ENCODE results near the gene GDPD2.
A peak's percentile ranks its signal among the peaks of the same experiment; 100 is the strongest.

The GDPD2 gene

DNA sequence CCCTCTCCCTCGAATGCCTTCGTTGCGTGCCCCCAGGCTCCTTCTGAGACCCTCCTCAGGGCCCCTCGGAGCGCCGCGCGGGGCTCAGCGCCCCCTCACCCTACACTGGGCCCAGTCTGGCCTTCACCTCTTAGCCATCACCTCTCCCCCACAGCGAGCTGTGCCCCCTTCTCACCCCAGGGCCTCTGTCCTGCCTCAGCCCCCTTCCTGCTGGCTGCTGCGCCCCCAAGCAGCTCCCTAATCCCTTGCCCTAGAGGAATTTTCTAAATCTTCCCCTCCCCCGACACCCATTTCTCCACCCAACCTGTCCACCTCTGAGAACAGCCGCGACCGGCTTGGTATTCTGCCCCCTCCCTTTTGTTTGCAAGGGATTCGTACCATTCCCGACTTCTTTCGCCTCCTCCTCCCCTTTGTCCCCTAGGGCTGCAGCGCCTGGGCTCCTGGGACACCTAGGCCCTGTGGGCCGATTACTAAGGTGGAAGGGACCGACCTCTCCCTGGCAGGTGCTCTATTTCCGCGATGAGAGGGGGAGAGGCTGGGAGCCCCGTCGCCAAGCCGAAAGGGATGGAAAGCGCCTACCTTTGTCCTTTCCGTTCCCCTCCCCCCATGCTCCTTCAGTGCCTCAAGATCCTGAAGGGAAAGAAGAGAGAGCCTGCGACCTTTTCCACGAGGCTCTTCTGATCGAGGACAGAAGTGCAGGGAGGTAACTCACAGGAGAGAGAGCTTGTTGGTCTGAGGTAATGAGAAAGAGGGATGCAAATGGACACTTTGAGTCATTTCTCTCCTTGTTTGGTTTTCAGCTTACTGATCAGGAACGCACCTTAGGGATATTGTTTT lies 32.5 kb downstream of the GDPD2 start:
- Histone ChIP-seq H3K27me3 (ENCODE audit: control insufficient read depth in 1 of 2, insufficient read depth in 2 of 2, low read length in 2 of 2) (peaks cover 0 to 30% of the 10 kb centered on the region in 2 donors), H3K9ac (ENCODE audit: low read length) (no peak overlapping the region), H3K36me3 (ENCODE audit: insufficient read depth, low read length) (no peaks in the 10 kb centered on the region), H3K9me3 (ENCODE audit: low read length) (no peaks in the 10 kb centered on the region), H3K4me1 (ENCODE audit: insufficient read depth, low read length) (peaks cover 16% of the 10 kb centered on the region), H3K4me3 (ENCODE audit: low read depth in 1 of 2, low read length in 2 of 2) (peak overlapping the region in 1 of 2 donors; percentile 60), H3K27ac (ENCODE audit: low read depth, low read length) (peak overlapping the region; percentile 66)

DNA sequence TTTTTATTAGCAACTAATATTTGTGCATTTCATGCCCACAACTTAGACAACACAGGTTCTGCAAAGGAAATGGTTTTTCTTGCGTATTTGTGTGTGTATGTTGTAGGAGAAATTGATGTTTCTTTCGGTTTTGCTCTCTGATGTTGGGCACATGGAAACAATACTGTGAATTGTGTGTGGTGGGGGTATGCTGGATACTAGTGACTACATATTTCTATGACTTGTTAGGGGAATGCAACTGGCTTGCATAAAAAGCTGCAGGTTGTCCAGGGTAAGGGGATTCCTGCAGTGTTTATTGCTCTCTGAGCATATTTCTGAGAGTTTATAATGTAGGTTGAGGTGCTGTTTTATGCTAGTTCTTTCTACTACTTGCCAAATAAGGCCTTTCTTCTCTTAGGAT lies 33.1 kb downstream of the GDPD2 start:
- H3K4me3 ChIP-seq (ENCODE audit: low read depth in 1 of 2, low read length in 2 of 2) = peak overlapping the region in 1 of 2 donors; percentile 60
- H3K27me3 ChIP-seq (ENCODE audit: control insufficient read depth in 1 of 2, insufficient read depth in 2 of 2, low read length in 2 of 2) = peaks cover 0 to 30% of the 10 kb centered on the region in 2 donors
- H3K4me1 ChIP-seq (ENCODE audit: insufficient read depth, low read length) = peaks cover 16% of the 10 kb centered on the region
- H3K27ac ChIP-seq (ENCODE audit: low read depth, low read length) = no peak overlapping the region
- no peak overlapping the region for H3K9ac ChIP-seq (ENCODE audit: low read length)
- no peaks in the 10 kb centered on the region for H3K9me3 ChIP-seq (ENCODE audit: low read length)
- H3K36me3 ChIP-seq (ENCODE audit: insufficient read depth, low read length) = no peaks in the 10 kb centered on the region

DNA sequence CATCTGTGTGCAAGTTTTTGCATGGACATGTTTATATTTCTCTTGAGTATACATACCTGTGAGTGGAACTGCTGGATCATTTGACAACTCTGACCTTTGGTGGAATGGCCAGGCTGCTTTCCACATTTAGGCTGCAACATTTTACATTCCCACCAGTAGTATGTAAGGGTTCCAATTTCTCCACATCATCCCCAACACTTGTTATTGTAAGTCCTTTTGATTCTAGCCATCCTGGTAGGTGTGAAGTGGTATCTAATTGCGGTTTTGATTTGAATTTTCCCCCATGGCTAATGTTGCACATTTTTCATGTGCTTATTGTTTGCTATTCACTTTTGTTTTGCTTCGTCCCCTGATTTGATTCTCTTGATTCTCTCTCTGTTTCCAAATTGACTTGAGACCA lies 37.9 kb downstream of the GDPD2 start:
- H3K4me3 ChIP-seq (ENCODE audit: low read depth in 1 of 2, low read length in 2 of 2) = no peak overlapping the region
- H3K4me1 ChIP-seq (ENCODE audit: insufficient read depth, low read length) = no peaks in the 10 kb centered on the region
- H3K27me3 ChIP-seq (ENCODE audit: control insufficient read depth in 1 of 2, insufficient read depth in 2 of 2, low read length in 2 of 2) = peaks cover 0 to 1% of the 10 kb centered on the region in 2 donors
- H3K36me3 ChIP-seq (ENCODE audit: insufficient read depth, low read length) = no peaks in the 10 kb centered on the region
- H3K27ac ChIP-seq (ENCODE audit: low read depth, low read length) = no peak overlapping the region
- H3K9me3 ChIP-seq (ENCODE audit: low read length) = no peaks in the 10 kb centered on the region
- no peak overlapping the region for H3K9ac ChIP-seq (ENCODE audit: low read length)

DNA sequence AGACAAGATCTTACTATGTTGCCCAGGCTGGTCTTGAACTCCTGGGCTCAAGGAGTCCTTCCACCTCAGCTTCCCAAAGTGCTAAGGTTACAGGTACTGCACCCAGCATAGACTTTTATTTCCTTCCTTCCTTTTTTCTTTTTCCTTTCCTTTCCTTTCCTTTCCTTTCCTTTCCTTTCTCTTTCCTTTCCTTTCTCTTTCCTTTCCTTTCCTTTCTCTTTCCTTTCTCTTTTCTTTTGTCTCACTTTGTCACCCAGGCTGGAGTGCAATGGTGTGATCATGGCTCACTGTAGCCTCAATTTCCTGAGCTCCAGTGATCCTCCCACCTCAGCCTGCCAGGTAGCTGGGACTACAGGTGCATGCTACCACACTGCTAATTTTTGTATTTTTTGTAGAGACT lies 40.9 kb downstream of the GDPD2 start:
- Histone ChIP-seq H3K9ac (ENCODE audit: low read length) (no peak overlapping the region), H3K27ac (ENCODE audit: low read depth, low read length) (no peak overlapping the region), H3K4me3 (ENCODE audit: low read depth in 1 of 2, low read length in 2 of 2) (no peak overlapping the region), H3K4me1 (ENCODE audit: insufficient read depth, low read length) (no peaks in the 10 kb centered on the region), H3K27me3 (ENCODE audit: control insufficient read depth in 1 of 2, insufficient read depth in 2 of 2, low read length in 2 of 2) (no peaks in the 10 kb centered on the region), H3K36me3 (ENCODE audit: insufficient read depth, low read length) (no peaks in the 10 kb centered on the region), H3K9me3 (ENCODE audit: low read length) (no peaks in the 10 kb centered on the region)

DNA sequence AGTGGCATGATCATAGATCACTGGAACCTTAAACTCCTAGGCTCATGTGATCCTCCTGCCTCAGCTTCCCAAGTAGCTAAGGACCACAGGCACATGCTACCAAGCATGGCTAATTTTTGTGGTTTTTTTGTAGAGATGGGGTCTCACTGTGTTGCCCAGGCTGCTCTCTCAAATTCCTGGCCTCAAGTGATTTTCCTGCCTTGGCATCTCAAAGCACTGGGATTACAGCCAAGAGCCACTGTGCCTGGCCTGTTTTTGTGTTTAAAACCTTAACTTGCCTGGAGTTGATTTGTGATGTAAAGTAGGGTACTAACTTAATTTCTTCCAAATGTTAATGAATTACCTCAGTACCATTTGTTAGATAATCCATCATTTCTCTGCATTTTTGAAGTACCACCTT lies 43.9 kb downstream of the GDPD2 start:
- Histone ChIP-seq H3K9me3 (ENCODE audit: low read length) (no peaks in the 10 kb centered on the region), H3K4me3 (ENCODE audit: low read depth in 1 of 2, low read length in 2 of 2) (no peak overlapping the region), H3K27ac (ENCODE audit: low read depth, low read length) (no peak overlapping the region), H3K4me1 (ENCODE audit: insufficient read depth, low read length) (no peaks in the 10 kb centered on the region), H3K27me3 (ENCODE audit: control insufficient read depth in 1 of 2, insufficient read depth in 2 of 2, low read length in 2 of 2) (no peaks in the 10 kb centered on the region), H3K9ac (ENCODE audit: low read length) (no peak overlapping the region), H3K36me3 (ENCODE audit: insufficient read depth, low read length) (no peaks in the 10 kb centered on the region)

DNA sequence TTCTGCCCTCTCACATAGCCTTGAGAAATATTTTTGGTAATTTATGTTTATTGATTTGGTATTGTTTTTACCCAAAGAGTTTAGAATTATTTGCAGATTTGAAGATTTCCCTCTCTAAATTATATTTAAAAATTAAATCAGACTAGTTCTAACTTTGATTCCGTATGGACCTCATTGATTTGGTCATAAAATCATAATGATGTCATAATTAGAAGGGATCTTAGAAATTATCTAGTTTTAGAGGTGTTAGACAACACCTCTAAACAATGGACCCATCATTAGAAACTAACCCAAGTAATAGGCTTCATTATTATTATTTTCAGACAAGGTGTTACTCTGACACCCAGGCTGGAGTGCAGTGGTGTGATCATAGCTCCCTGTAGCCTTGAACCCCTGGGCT lies 45.6 kb downstream of the GDPD2 start:
- no peaks in the 10 kb centered on the region for H3K27me3 ChIP-seq (ENCODE audit: control insufficient read depth in 1 of 2, insufficient read depth in 2 of 2, low read length in 2 of 2)
- H3K9ac ChIP-seq (ENCODE audit: low read length) = no peak overlapping the region
- no peaks in the 10 kb centered on the region for H3K4me1 ChIP-seq (ENCODE audit: insufficient read depth, low read length)
- H3K4me3 ChIP-seq (ENCODE audit: low read depth in 1 of 2, low read length in 2 of 2) = no peak overlapping the region
- H3K36me3 ChIP-seq (ENCODE audit: insufficient read depth, low read length) = no peaks in the 10 kb centered on the region
- H3K27ac ChIP-seq (ENCODE audit: low read depth, low read length) = no peak overlapping the region
- no peaks in the 10 kb centered on the region for H3K9me3 ChIP-seq (ENCODE audit: low read length)

DNA sequence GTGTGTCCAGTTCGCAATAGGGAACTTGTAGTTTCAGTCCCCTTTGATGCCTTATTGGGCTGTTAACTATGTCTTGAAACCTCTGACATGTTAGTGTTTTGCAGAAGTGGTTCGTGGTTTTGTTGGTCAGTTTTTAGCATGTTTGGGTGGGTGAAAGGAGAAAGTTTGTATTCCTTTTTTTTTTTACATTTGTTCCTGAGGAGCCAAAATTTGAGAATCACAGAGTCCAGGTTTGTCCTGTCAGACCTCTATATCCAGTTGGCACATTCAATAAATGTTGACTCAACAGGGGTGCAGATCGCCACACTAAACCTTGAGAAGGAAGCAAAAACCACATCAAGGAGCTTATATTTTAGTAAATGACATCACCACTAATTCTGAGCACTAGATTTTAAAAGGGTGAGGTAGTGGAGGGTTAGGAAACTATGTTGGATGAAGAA lies 47.8 kb downstream of the GDPD2 start:
- H3K4me1 ChIP-seq (ENCODE audit: insufficient read depth, low read length) = no peaks in the 10 kb centered on the region
- H3K36me3 ChIP-seq (ENCODE audit: insufficient read depth, low read length) = no peaks in the 10 kb centered on the region
- H3K27me3 ChIP-seq (ENCODE audit: control insufficient read depth in 1 of 2, insufficient read depth in 2 of 2, low read length in 2 of 2) = no peaks in the 10 kb centered on the region
- H3K4me3 ChIP-seq (ENCODE audit: low read depth in 1 of 2, low read length in 2 of 2) = no peak overlapping the region
- H3K9ac ChIP-seq (ENCODE audit: low read length) = no peak overlapping the region
- H3K27ac ChIP-seq (ENCODE audit: low read depth, low read length) = no peak overlapping the region
- no peaks in the 10 kb centered on the region for H3K9me3 ChIP-seq (ENCODE audit: low read length)

DNA sequence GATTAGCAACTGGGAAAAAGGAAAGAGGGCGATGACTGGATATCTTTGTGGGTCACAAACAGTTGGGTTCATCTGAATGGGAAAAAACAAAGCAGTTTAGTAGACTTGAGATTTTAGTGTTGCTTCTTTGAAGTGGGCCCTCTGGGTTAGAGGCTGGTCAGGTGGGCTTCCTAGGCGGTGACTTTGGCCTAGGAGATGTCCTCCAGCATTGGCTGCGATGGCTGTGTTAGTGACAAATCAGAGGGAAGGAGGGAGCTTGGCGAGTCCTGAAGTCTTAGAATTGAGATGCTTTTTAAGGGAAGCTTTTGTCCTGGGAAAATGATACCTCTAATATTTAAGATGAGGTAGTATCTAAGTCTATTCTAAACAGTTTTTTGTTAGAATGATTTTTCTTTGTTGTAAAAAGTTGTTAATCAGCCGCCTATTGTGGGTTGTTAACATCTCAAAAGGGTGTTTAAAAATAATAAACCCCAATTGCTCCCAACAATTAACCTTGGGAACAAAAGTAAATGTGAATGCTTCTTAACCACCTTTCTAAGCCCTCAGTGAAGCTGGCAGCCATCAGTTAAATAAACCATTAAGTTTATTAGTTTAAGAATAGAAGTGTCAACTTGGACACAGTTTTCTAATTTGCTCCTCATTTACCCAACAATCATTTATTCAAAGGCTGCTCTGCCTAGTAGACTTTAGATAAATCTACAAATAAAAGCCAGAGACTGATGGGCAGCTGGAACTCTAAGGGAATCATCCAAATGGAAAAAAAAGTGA lies 53.2 kb downstream of the GDPD2 start:
- Histone ChIP-seq H3K4me3 (ENCODE audit: low read depth in 1 of 2, low read length in 2 of 2) (no peak overlapping the region), H3K36me3 (ENCODE audit: insufficient read depth, low read length) (no peaks in the 10 kb centered on the region), H3K27me3 (ENCODE audit: control insufficient read depth in 1 of 2, insufficient read depth in 2 of 2, low read length in 2 of 2) (no peaks in the 10 kb centered on the region), H3K4me1 (ENCODE audit: insufficient read depth, low read length) (peaks cover 26% of the 10 kb centered on the region), H3K9me3 (ENCODE audit: low read length) (no peaks in the 10 kb centered on the region), H3K27ac (ENCODE audit: low read depth, low read length) (no peak overlapping the region), H3K9ac (ENCODE audit: low read length) (no peak overlapping the region)

DNA sequence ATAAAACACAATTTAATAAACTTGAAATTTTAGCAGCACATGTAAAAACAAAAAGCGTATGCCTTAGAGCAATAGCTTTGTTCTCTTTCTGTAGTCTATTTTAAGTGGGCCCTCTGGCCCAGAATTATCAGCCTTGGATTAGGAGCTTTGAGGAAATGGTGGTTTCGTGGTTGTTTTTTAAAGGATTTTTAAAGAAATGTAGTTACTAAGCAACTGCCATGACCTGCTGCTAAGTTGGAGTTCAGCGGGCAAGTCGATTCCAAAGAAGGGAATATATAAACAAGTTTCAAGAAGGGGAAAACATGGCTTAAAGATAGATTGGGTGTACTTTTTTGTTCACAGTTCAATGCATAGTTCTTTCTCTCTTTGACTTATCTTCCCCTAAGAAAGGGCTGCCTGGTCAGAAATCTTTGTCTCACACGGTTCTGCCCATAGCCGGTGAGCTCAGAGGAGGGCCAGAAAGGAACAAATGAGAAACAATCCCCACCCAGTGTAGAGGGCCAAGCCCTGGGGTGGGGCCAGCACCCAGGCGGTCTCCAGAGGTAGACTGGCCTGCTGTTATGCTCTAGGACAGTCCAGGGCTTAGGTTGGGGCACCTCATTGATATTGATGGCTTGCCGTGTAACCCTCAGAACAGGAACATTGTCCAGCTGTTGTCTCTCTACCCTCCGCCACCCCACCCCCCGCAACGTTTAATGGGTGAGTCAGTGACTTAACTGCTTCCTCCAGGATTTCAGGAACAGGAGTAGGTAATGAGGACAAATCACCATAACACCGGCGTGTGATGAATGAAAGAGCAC lies 54.0 kb downstream of the GDPD2 start:
- Histone ChIP-seq H3K9ac (ENCODE audit: low read length) (no peak overlapping the region), H3K9me3 (ENCODE audit: low read length) (no peaks in the 10 kb centered on the region), H3K36me3 (ENCODE audit: insufficient read depth, low read length) (no peaks in the 10 kb centered on the region), H3K27ac (ENCODE audit: low read depth, low read length) (no peak overlapping the region), H3K4me1 (ENCODE audit: insufficient read depth, low read length) (peaks cover 26% of the 10 kb centered on the region), H3K27me3 (ENCODE audit: control insufficient read depth in 1 of 2, insufficient read depth in 2 of 2, low read length in 2 of 2) (peaks cover 0 to 4% of the 10 kb centered on the region in 2 donors), H3K4me3 (ENCODE audit: low read depth in 1 of 2, low read length in 2 of 2) (no peak overlapping the region)

DNA sequence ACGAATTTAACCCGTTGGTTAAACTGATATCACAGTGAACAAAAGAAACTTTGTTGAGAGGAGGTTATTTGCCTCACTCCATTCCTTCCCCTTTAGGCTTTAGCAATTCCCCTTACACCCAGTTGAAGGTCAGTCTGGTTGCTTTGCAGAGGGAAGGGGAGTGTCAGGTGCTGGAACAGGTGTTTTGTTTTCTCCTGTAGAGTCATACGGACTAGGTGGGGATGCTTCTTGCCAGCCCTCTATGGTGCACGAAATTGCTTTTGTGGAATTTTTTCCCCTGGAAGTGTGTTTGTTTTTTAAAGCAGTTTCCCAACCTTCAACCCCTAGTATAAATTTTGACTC lies 54.6 kb downstream of the GDPD2 start:
- Histone ChIP-seq H3K4me1 (ENCODE audit: insufficient read depth, low read length) (peaks cover 26% of the 10 kb centered on the region), H3K4me3 (ENCODE audit: low read depth in 1 of 2, low read length in 2 of 2) (no peak overlapping the region), H3K36me3 (ENCODE audit: insufficient read depth, low read length) (no peaks in the 10 kb centered on the region), H3K27me3 (ENCODE audit: control insufficient read depth in 1 of 2, insufficient read depth in 2 of 2, low read length in 2 of 2) (peaks cover 0 to 4% of the 10 kb centered on the region in 2 donors), H3K27ac (ENCODE audit: low read depth, low read length) (no peak overlapping the region), H3K9me3 (ENCODE audit: low read length) (no peaks in the 10 kb centered on the region), H3K9ac (ENCODE audit: low read length) (no peak overlapping the region)

DNA sequence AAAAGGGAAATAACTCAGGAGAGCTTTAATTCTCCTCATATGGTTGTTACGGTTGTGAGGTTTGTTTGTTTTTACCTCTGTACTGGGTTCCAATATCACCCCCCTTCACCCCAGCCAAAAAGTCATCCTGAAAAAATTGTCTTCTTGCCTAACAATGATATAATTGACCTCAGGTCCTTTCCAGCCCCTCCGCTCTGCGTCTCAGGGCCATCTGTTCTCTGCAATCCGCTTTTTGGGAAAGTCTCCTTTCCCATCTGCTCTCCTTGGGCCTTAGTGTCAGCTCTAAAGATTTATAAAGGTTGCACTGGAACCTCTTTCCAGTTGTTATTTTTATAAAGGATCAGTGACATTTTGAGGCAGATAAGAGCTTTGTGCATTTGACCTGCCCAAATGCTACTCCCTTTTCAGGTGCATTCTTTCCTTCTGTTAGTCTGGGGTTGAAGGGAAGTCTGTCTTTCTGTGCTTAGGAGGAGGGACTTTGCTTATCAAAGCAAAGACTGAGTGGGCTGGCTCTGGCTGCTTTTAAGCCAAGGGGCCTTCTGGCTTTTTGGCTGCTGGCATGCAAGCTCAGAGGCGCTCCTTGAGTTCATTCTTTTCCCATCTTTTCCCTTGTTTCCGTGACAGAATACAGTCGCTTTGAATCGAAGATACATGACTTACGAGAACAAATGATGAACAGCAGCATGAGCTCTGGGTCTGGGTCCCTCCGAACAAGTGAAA lies 55.6 kb downstream of the GDPD2 start:
- Histone ChIP-seq H3K36me3 (ENCODE audit: insufficient read depth, low read length) (no peaks in the 10 kb centered on the region), H3K4me1 (ENCODE audit: insufficient read depth, low read length) (peaks cover 26% of the 10 kb centered on the region), H3K9me3 (ENCODE audit: low read length) (no peaks in the 10 kb centered on the region), H3K4me3 (ENCODE audit: low read depth in 1 of 2, low read length in 2 of 2) (no peak overlapping the region), H3K27ac (ENCODE audit: low read depth, low read length) (no peak overlapping the region), H3K27me3 (ENCODE audit: control insufficient read depth in 1 of 2, insufficient read depth in 2 of 2, low read length in 2 of 2) (peaks cover 0 to 4% of the 10 kb centered on the region in 2 donors), H3K9ac (ENCODE audit: low read length) (no peak overlapping the region)
